IMR-90 (cell line): ENCODE data around the gene OCLN. TPM values are rescaled to one million over a fixed set of nuclear protein-coding genes. Genes with fewer than 3 reads are reported as not detected.
"Not testable (repeated sequence)": the region's sequence is repeated elsewhere in the genome, so short reads cannot be mapped to it uniquely, and the experiment has no call there.

Source experiments
- ATAC-seq: fragments of 200-7000 bp; cut with Tn5 transposase; 2 replicates; pipeline ENCODE4 v1.9.1; 2020; ENCODE audit warnings: low read depth, mild to moderate bottlenecking, moderate library complexity
- BruUV-seq: library from RNA; stranded (reverse); fragments of 400-500 nt; replicated peaks from 2 replicates; lab custom pipeline; 2021; lab: Mats Ljungman, UMichigan
- CTCF ChIA-PET: fragments of 300-600 bp; formaldehyde crosslinking; extraction: SDS; loops from one replicate; lab custom pipeline; 2021; ENCODE audit warnings: antibody characterized with exemption; lab: Yijun Ruan, JAX
- POLR2A ChIA-PET: fragments of 300-600 bp; sonication (Branson Sonifier 250); formaldehyde crosslinking; loops from one replicate; lab custom pipeline; 2022; ENCODE audit warnings: antibody characterized with exemption; ENCODE audit not compliant: unreplicated experiment; lab: Charles Lee
- DNase-seq: peaks from one replicate; pipeline ENCODE4 v3.0.0; 2013
- H2AFZ ChIP-seq: replicated peaks from 2 replicates; pipeline ENCODE3; 2013; ENCODE audit warnings: low read length, mild to moderate bottlenecking; ENCODE audit not compliant: poor library complexity
- H2AK5ac ChIP-seq: 2 replicates; pipeline ENCODE4 v1.6.1; 2013; ENCODE audit warnings: low read depth, low read length, inconsistent platforms
- H2AK9ac ChIP-seq: replicated peaks from 2 replicates; pipeline ENCODE3; 2013; ENCODE audit warnings: mild to moderate bottlenecking, low read depth, low read length, moderate library complexity; ENCODE audit not compliant: poor library complexity
- H2BK120ac ChIP-seq: 2 replicates; pipeline ENCODE4 v1.6.1; 2013; ENCODE audit warnings: low read depth, low read length, inconsistent platforms
- H2BK15ac ChIP-seq: 3 replicates; pipeline ENCODE4 v1.6.1; 2013; ENCODE audit warnings: low read depth, low read length, inconsistent platforms
- H2BK20ac ChIP-seq: 2 replicates; pipeline ENCODE4 v1.6.1; 2013; ENCODE audit warnings: low read depth, mild to moderate bottlenecking, inconsistent platforms, low read length, moderate library complexity
- H2BK5ac ChIP-seq: 2 replicates; pipeline ENCODE4 v1.6.1; 2013; ENCODE audit warnings: mild to moderate bottlenecking, low read depth, low read length, inconsistent platforms; ENCODE audit not compliant: poor library complexity, severe bottlenecking
- H3K14ac ChIP-seq: replicated peaks from 2 replicates; pipeline ENCODE4 v1.6.1; 2013; ENCODE audit warnings: low read depth, low read length, inconsistent platforms
- H3K18ac ChIP-seq: 2 replicates; pipeline ENCODE4 v1.6.1; 2013; ENCODE audit warnings: low read depth, low read length, control low read depth
- H3K23ac ChIP-seq: 2 replicates; pipeline ENCODE4 v1.6.1; 2013; ENCODE audit warnings: low read depth, low read length, inconsistent platforms
- H3K27ac ChIP-seq: 2 replicates; pipeline ENCODE4 v1.5.1; 2013; ENCODE audit warnings: mild to moderate bottlenecking, control low read depth, low read length; ENCODE audit not compliant: insufficient read depth
- H3K27me3 ChIP-seq: 2 replicates; pipeline ENCODE4 v1.6.1; 2013; ENCODE audit warnings: low read length; ENCODE audit not compliant: control insufficient read depth, insufficient read depth
- H3K36me3 ChIP-seq: 2 replicates; pipeline ENCODE4 v1.6.1; 2013; ENCODE audit warnings: low read length, mixed read lengths; ENCODE audit not compliant: control insufficient read depth, insufficient read depth
- H3K4ac ChIP-seq: 2 replicates; pipeline ENCODE4 v1.6.1; 2013; ENCODE audit warnings: low read depth, low read length, inconsistent platforms
- H3K4me1 ChIP-seq: 2 replicates; pipeline ENCODE4 v1.6.1; 2013; ENCODE audit warnings: low read length, mixed read lengths; ENCODE audit not compliant: control insufficient read depth, insufficient read depth
- H3K4me2 ChIP-seq: 2 replicates; pipeline ENCODE4 v1.6.1; 2013; ENCODE audit warnings: low read depth, mild to moderate bottlenecking, control low read depth, low read length, moderate library complexity
- H3K4me3 ChIP-seq: 2 replicates; pipeline ENCODE4 v1.5.1; 2013; ENCODE audit warnings: low read depth, mild to moderate bottlenecking, control low read depth, low read length, moderate library complexity; ENCODE audit not compliant: insufficient read depth
- H3K56ac ChIP-seq: 2 replicates; pipeline ENCODE4 v1.6.1; 2013; ENCODE audit warnings: low read length, inconsistent platforms; ENCODE audit not compliant: insufficient read depth; ENCODE audit errors: extremely low read depth
- H3K79me1 ChIP-seq, 2 experiments: 2 replicates each; pipeline ENCODE4 v1.6.1; 2013; ENCODE audit warnings: low read length in 2 of 2, inconsistent platforms in 1 of 2, low read depth in 1 of 2
- H3K9ac ChIP-seq: 2 replicates; pipeline ENCODE4 v1.6.1; 2013; ENCODE audit warnings: low read depth, low read length, control low read depth
- H3K9me1 ChIP-seq: 2 replicates; pipeline ENCODE4 v1.6.1; 2013; ENCODE audit warnings: low read length, inconsistent platforms; ENCODE audit not compliant: insufficient read depth
- H3K9me3 ChIP-seq: 2 replicates; pipeline ENCODE4 v1.6.1; 2013; ENCODE audit warnings: low read length; ENCODE audit not compliant: control insufficient read depth, insufficient read depth
- H4K20me1 ChIP-seq: 2 replicates; pipeline ENCODE4 v1.6.1; 2013; ENCODE audit warnings: low read length, inconsistent platforms; ENCODE audit not compliant: insufficient read depth
- H4K5ac ChIP-seq: 2 replicates; pipeline ENCODE4 v1.6.1; 2013; ENCODE audit warnings: mild to moderate bottlenecking, low read depth, low read length, control low read depth
- H4K8ac ChIP-seq, 2 experiments: 2 replicates each; pipeline ENCODE4 v1.6.1; 2013; ENCODE audit warnings: low read depth in 2 of 2, low read length in 2 of 2, control low read depth in 1 of 2, inconsistent platforms in 1 of 2
- H4K91ac ChIP-seq: 2 replicates; pipeline ENCODE4 v1.6.1; 2013; ENCODE audit warnings: low read depth, low read length, inconsistent platforms; ENCODE audit not compliant: insufficient read depth
- MXI1 ChIP-seq: IDR thresholded peaks from 2 replicates; pipeline ENCODE4 v1.6.1; 2012; ENCODE audit warnings: low read depth, mild to moderate bottlenecking, low read length, moderate library complexity, borderline replicate concordance
- RAD21 ChIP-seq: IDR thresholded peaks from 2 replicates; pipeline ENCODE4 v1.6.1; 2012; ENCODE audit warnings: low read length, improper control_type of control experiment
- SMC3 ChIP-seq: fragments of 150-350 bp; IDR thresholded peaks from 2 replicates; pipeline ENCODE4 v1.6.1; 2016; ENCODE audit warnings: low read depth, mild to moderate bottlenecking, antibody characterized with exemption, low read length, moderate library complexity
- WGBS, 2 experiments: methylation state at CpG; one replicate each; pipeline versions ENCODE4 v1.1.5 to v1.1.7; 2013; ENCODE audit warnings: missing lambda C conversion rate in 2 of 2; ENCODE audit not compliant: insufficient read length in 1 of 2; ENCODE audit errors: extremely low coverage in 2 of 2; 5-methylcytosine and 5-hydroxymethylcytosine counted together
- dilution Hi-C: fragments of 300-500 bp; cut with HindIII; formaldehyde crosslinking; loops from one replicate; pipeline ENCODE4 v1.14.3; 2018; ENCODE audit warnings: low sequenced_read_pairs; ENCODE audit not compliant: unreplicated experiment
- in situ Hi-C: fragments of 300-500 bp; cut with MboI; formaldehyde crosslinking; loops from 3 replicates; pipeline ENCODE4 v1.14.3; 2019; ENCODE audit warnings: low sequenced_read_pairs, inconsistent platforms, mixed read lengths
- intact Hi-C: fragments of 100-400 bp; cut with micrococcal nuclease; formaldehyde crosslinking; loops from 2 replicates; pipeline ENCODE4 v1.10.0; 2022
- polyA plus RNA-seq, 3 experiments: library from polyadenylated mRNA; depleted of rRNA; stranded (reverse); fragments of >200 nt; gene quantifications; 2 replicates each; pipeline ENCODE4 v1.2.3, GENCODE V29; 2012; ENCODE audit warnings: low replicate concordance in 1 of 3
- total RNA-seq: library from RNA; depleted of rRNA; stranded (reverse); fragments of >200 nt; gene quantifications from 2 replicates; pipeline ENCODE4 v1.2.3, GENCODE V29; 2012
- TF ChIP-seq, protein P1 (sequence below): conservative IDR thresholded peaks from 2 replicates; pipeline ENCODE4 v1.5.1; 2012; ENCODE audit warnings: mild to moderate bottlenecking, low read depth, low read length, improper control_type of control experiment

OCLN gene
- total and polyA plus RNA-seq, 2 of the 4 experiments (the other 2 are of a cell fraction) = 0.72 to 0.99 TPM

DNA sequence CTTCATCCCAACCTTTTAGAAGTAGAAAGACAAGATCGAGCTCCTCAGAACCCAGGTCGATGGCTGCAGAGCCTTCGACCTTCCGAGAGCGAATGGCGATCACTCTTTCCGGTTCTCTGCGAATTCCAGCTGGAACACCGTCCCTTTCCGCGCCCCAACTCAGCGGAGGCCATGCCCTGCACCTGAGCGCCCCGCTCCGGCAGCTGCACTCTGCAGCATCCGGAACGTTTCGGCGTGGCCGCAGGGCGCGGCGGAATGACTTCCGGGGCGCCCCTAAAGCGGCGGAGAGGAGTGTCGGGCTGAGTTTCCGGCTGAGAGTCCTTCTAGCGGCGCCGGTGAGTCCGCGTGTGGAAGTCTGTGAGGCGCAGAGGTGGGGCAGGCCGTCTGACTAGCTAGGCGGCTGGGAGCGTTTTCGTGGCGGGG is 67.3 kb downstream of the OCLN start, which contains the start of gene GTF2H2C:
Gene GTF2H2C, plus strand, starts transcription at position 284 of the 423 bp plus-strand sequence. CDS start 4,942 bp downstream, outside the sequence.
- POLR2A ChIA-PET, H2BK20ac ChIP-seq, H3K4me1 ChIP-seq, H2BK15ac ChIP-seq, dilution Hi-C loops, BruUV-seq, in situ Hi-C loops, CTCF ChIA-PET, H3K9me3 ChIP-seq, H3K27me3 ChIP-seq, H2AK9ac ChIP-seq, intact Hi-C loops, H3K79me1 ChIP-seq, H3K9me1 ChIP-seq, H2AK5ac ChIP-seq, H4K20me1 ChIP-seq, H3K36me3 ChIP-seq: not testable (repeated sequence)
- H4K5ac ChIP-seq = peak within 1 kb of the TSS; percentile 68
- H3K18ac ChIP-seq = peak within 1 kb of the TSS; percentile 56; the same call in 1 of the 2 replicates
- H3K9ac ChIP-seq = peak within 1 kb of the TSS; percentile 72
- peak within 1 kb of the TSS; percentile 79 for H2AFZ ChIP-seq
- peak within 1 kb of the TSS; percentile 96 to 99 for H4K8ac ChIP-seq
- H3K56ac ChIP-seq = peak within 1 kb of the TSS; percentile 72; the same call in 1 of the 2 replicates
- TF ChIP-seq SMC3 (peak; percentile 27; the same call in 1 of the 2 replicates), RAD21 (peak; percentile 46; the same call in 1 of the 2 replicates), MXI1 (0 out of 2 replicates have a peak, but pooled peaks have one; percentile 21)
- TF ChIP-seq, protein P1, sequence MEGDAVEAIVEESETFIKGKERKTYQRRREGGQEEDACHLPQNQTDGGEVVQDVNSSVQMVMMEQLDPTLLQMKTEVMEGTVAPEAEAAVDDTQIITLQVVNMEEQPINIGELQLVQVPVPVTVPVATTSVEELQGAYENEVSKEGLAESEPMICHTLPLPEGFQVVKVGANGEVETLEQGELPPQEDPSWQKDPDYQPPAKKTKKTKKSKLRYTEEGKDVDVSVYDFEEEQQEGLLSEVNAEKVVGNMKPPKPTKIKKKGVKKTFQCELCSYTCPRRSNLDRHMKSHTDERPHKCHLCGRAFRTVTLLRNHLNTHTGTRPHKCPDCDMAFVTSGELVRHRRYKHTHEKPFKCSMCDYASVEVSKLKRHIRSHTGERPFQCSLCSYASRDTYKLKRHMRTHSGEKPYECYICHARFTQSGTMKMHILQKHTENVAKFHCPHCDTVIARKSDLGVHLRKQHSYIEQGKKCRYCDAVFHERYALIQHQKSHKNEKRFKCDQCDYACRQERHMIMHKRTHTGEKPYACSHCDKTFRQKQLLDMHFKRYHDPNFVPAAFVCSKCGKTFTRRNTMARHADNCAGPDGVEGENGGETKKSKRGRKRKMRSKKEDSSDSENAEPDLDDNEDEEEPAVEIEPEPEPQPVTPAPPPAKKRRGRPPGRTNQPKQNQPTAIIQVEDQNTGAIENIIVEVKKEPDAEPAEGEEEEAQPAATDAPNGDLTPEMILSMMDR = peak; percentile 43
- H3K14ac ChIP-seq = peak within 1 kb of the TSS; percentile 93; the same call in 1 of the 2 replicates
- peak within 1 kb of the TSS; percentile 86 for H3K4ac ChIP-seq
- whole genome bisulfite sequencing, 2 experiments = no CpG with 5 or more reads among the region's 40 CpGs
- peak within 1 kb of the TSS; percentile 52 for H3K4me2 ChIP-seq
- peak within 1 kb of the TSS; percentile 68 for H2BK5ac ChIP-seq
- H4K91ac ChIP-seq = peak within 1 kb of the TSS; percentile 55
- DNase-seq = peak; percentile 68
- peak within 1 kb of the TSS; percentile 84; the same call in 1 of the 2 replicates for H2BK120ac ChIP-seq
- peak within 1 kb of the TSS; percentile 55 for H3K27ac ChIP-seq
- peak; percentile 99 for ATAC-seq
- H3K4me3 ChIP-seq = peak within 1 kb of the TSS; percentile 75
- H3K23ac ChIP-seq = 0 out of 2 replicates have a peak within 1 kb of the TSS, but pooled peaks have one; percentile 49
